Amygdala (tissue), 56 donors: ENCODE results near the gene B4GALT1.

Experiments used
- DNase-seq, 56 donors: peaks; one replicate each; lab custom pipeline; 2025; lab: John Stamatoyannopoulos, UW

Gene B4GALT1

DNA sequence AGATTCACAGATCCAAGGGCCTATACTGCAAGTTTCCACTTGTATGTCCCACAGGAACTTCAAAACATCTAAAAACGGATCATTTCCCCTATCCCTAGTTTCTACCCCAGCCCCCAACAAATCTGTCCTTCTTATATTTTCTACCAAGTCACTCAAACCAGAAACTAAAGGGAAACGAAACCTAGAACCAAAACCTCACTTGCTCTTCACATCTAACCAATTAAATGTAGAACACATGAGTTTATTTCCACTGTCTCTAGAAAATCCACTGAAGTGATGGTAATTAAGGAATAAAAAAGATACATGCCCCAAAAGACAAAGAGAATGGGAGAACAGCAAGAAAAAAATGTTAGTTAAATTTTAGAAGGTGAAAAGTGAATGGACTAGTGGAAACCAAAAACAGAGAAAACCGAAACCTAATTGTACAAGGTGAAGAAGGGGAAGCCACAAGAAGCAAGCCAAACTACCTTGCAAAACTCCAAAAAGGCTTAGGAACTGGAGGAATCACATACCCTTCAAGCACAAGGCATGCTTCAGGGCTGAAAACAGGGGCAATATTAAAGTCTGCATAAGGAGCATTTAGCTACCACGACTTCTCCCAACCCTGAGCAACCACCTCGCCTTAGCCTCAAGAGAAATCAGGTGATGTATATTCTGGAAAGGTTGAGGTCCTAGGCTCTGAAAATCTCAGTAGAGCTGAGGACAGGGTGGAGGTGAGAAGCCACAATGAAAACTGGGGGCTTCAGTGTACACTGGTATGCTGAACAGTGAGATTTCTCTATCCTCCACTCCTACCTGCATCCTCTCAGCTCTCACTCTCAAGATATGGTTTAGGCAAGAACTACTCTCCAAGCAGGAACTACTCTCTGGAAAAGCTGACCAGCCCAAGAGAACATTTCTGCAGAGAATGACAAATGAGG lies 101.7 kb downstream of the B4GALT1 start:
- no peak for DNase-seq
